Stimulated activated naive CD8-positive, alpha-beta T cell treated with anti-CD3 and anti-CD28 coated beads, Interleukin-15, Interleukin-2, amounts not matched to agents 100 U/mL and 50 U/mL, for 24 hours (primary cell): ENCODE measurements around the gene TNFRSF11A.

Experiments used
- ATAC-seq: fragments of 150-1000 bp; cut with Tn5 transposase; one replicate; pipeline ENCODE4 v1.10.0; 2021
- DNase-seq: peaks from one replicate; pipeline ENCODE4 v3.0.0; 2021

The TNFRSF11A gene

DNA sequence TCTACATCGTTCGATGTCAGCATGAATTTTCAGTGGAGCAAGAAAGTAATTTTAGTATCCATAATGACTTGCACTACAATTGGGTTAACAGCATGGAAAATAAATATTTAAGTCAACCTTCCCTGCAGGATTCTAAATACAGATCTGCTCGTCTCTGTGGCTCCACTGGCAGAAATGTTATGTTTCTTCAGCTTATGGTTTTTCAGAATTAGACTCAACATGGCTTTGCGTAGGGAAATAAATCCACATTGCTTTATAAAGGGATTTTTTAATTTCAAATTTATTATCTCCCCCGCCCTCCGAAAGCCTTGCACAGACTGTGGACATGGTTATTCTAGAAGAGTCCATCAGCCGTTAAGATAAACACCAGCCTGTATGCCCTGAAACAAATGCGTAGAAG is 18.2 kb downstream of the TNFRSF11A start:
- DNase-seq (no peak), ATAC-seq (no peak)

GRCh38 chr18:62345909-62346308 is 20.8 kb downstream of the TNFRSF11A start:
- ATAC-seq (no peak), DNase-seq (no peak)

GRCh38 chr18:62346333-62347088 is 21.4 kb downstream of the TNFRSF11A start:
- no peak for ATAC-seq
- DNase-seq, result no peak

GRCh38 chr18:62347089-62347506 is 22.0 kb downstream of the TNFRSF11A start:
- ATAC-seq (no peak), DNase-seq (no peak)

- DNase-seq (no peak), ATAC-seq (no peak)
These were observed 23.4 kb downstream of the TNFRSF11A start for GRCh38 chr18:62348474-62348873.

DNA sequence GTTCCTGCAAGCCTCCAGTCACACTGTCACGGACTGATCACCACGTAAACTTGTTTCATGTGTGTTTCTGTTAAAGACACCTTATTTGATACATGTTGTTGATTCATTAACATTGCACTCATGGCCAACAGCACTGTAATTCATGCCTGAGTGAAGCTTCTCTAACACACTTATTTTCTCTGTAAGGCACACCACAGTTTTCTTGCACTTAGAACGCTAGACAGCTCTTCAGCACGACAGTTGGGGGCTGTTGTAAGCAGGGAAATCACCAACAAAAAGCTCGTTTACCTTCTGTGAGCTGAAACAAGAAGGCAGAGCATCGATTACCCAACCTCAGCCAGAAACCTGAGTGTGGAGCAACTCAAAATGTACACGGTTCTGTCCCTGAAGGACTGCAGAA is 28.1 kb downstream of the TNFRSF11A start:
- ATAC-seq, result no peak

GRCh38 chr18:62354151-62354550 is 29.0 kb downstream of the TNFRSF11A start:
- DNase-seq, result no peak
- ATAC-seq, result no peak

More for the DNA sequence above, 28.1 kb downstream of the TNFRSF11A start:
- no peak for DNase-seq

DNA sequence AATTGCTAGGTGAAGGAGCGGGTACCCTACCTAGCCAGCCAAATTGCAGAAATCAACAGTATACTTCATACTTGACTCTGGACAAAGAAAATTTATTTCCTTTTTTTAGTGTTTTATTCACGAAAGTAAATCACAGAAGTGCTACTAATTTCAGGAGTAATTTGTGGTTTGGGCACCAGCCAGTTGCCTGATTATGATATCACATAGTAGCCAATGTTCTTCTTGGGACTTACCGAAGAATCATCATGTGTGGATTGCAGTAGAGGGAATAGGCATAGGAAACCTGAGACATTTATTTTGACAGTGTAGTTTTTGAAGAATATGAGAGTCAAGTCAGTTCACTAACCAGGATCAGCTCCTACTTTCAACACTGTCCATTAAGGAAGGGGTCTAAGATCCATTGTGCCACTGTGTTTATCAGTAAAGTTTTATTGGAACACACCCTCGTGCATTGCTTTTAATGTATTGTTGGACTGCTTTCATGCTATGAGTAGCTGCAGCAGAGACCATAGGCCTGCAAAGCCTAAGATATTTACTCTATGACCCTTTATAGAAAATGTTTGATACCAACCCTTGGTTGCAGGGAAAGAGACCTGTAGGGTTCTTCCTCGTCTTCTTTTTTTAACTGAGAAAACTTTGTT is 32.1 kb downstream of the TNFRSF11A start:
- ATAC-seq, result peak; percentile 32
- DNase-seq, result no peak

DNA sequence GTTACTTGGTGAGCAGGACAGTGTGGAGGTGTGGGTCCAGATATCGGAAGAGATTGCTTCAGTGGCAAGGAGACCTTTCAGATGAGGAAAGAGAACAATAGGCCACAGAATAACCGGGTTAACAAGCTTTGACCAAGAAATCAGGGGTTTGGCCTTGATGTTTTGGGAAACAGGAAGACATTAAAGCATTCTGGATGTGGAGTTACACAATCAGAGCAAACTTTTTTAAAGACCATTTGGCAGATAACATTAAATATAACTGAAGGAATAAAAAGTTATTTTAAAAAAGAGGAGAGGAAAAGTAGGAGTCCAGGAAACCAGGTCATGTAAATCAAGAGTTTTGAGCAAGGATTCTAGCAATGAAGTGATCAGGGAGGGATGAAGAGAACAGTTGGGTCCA is 35.7 kb downstream of the TNFRSF11A start:
- no peak for ATAC-seq
- no peak for DNase-seq

GRCh38 chr18:62361288-62361687 is 36.2 kb downstream of the TNFRSF11A start:
- ATAC-seq (no peak), DNase-seq (no peak)

GRCh38 chr18:62364558-62364957 is 39.4 kb downstream of the TNFRSF11A start:
- ATAC-seq (no peak), DNase-seq (no peak)

DNA sequence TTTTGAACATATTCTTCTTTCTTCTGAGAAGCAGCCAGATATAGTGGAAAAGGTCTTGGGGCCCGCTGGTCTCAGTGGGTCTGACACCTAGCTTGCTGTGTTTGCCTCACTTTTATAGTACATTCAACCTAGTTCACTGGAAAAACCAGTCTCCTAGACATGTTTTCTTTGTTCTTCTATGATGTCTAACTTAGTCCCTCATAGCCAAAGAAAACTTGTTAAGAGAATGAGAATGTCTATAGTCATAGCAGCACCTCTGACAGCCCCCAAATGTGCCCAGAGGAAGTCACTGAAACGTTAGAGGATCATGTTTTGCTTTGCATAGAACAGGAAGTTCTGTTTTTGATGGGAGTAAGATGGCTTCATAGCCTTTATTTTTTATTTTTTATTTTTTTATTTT is 40.3 kb downstream of the TNFRSF11A start:
- ATAC-seq, result peak; percentile 72

DNA sequence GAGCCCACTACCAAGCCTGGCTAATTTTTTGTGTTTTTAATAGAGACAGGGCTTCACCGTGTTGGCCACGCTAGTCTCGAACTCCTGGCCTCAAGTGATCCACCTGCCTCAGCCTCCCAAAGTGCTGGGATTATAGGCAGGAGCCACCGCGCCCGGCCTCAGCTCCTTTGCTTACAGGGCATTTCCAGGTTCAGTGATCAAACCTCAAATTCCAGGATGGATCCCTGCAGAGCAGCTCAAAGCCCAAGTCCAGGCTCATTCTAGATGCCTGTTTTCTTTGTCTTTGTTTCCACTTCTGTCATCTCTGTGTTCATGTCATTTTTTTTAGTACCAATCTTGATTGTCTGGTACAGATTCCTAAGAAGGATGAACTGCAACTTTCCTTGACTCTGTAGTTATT is 41.9 kb downstream of the TNFRSF11A start:
- ATAC-seq (no peak), DNase-seq (no peak)

More for the DNA sequence above, 40.3 kb downstream of the TNFRSF11A start:
- DNase-seq, result no peak

DNA sequence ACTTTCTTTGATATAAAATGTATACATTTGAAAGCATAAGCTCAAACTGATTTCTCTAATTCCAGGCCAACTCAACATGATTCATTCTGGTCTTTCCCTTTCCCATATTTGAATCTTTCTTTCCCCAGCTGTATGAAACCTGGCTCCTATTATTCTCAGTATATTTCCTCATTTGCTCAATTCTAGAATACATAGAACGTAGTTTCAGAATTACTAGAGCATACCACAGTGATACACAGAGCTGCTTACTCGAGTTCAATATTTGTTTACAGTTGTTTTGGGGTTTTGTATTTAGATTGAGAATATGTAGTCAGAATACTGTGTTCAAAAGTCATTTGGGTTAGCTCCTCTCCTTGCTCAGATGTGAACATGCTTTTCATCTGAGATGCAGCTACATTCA is 43.0 kb downstream of the TNFRSF11A start:
- no peak for DNase-seq
- ATAC-seq, result peak; percentile 33

GRCh38 chr18:62369129-62369644 is 44.1 kb downstream of the TNFRSF11A start:
- ATAC-seq (no peak), DNase-seq (no peak)

GRCh38 chr18:62370366-62370765 is 45.3 kb downstream of the TNFRSF11A start:
- DNase-seq (no peak), ATAC-seq (no peak)

- no peak for ATAC-seq
These were observed 46.3 kb downstream of the TNFRSF11A start for GRCh38 chr18:62371436-62371835.

DNA sequence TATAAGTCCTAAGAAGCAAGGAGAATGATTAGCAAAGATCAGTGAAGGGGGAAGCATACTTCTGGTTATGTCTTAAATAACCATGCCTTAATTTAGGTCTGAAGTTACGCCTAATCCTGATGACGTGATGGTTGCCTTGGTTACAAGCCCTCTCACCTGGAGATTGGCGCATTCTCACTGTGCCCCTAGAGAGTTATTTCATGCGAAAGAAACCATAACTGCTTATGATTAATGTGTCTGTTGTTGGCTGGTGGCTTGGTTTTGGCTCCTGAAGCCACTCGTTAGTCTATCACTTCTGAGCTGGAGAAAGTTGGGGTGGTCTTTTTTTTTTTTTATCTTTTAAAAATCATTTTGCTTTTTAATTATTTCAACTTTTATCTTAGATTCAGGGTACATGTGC is 47.0 kb downstream of the TNFRSF11A start:
- no peak for DNase-seq
- ATAC-seq, result no peak

More at GRCh38 chr18:62371436-62371835, 46.3 kb downstream of the TNFRSF11A start:
- DNase-seq, result no peak

- DNase-seq (no peak), ATAC-seq (no peak)
These were observed 47.8 kb downstream of the TNFRSF11A start for GRCh38 chr18:62372882-62373281.

- DNase-seq (no peak), ATAC-seq (no peak)
These were observed 49.4 kb downstream of the TNFRSF11A start for GRCh38 chr18:62374410-62374965.

DNA sequence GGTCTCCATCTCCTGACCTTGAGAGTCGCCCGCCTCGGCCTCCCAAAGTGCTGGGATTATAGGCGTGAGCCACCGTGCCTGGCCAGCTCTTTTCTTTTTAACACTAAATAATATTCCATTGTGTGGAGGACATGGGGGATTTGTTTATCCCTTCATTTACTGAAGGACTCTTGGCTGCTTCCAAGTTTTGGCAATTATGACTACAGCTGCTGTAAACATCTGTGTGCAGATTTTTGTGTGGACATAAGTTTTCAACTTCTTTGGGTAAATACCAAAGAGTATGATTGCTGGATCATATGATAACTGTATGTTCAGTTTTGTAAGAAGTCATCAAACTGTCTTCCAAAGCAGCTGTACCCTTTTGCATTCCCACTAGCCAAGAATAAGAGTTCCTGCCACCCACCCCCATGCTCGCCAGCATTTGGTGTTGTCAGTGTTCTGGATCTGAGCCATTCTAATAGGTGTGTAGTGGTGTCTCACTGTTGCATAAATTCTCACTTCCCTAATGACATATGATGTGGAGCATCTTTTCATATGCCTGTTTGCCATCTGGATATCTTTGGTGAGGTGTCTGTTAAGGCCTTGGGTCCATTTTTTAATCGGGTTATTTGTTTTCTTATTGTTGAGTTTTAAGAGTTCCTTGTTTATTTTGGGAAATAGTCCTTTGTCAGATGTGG is 52.2 kb downstream of the TNFRSF11A start:
- ATAC-seq, result no peak
- DNase-seq, result no peak

GRCh38 chr18:62379051-62379450 is 53.9 kb downstream of the TNFRSF11A start:
- ATAC-seq (no peak), DNase-seq (no peak)

- ATAC-seq (no peak), DNase-seq (no peak)
These were observed 56.3 kb downstream of the TNFRSF11A start for GRCh38 chr18:62381373-62381772.
